Hepatocyte (in vitro differentiated cells): ENCODE data around the gene POLR1E. TPM values are rescaled to one million over a fixed set of nuclear protein-coding genes. Genes with fewer than 3 reads are reported as not detected.

Experiments
- DNase-seq: peaks from one replicate; pipeline ENCODE4 v3.0.0-alpha.2; 2016; ENCODE audit warnings: low spot score
- H2AFZ ChIP-seq: fragments of 200-600 bp; sonication (generic); 2 replicates; pipeline ENCODE4 v1.6.0; 2016; ENCODE audit warnings: antibody characterized with exemption, mild to moderate bottlenecking
- H3K27ac ChIP-seq: fragments of 200-600 bp; sonication (generic); 2 replicates; pipeline ENCODE4 v1.5.1; 2016; ENCODE audit warnings: mild to moderate bottlenecking
- H3K27me3 ChIP-seq: fragments of 200-600 bp; sonication (generic); 2 replicates; pipeline ENCODE4 v1.6.1; 2016
- H3K36me3 ChIP-seq: fragments of 200-600 bp; sonication (generic); replicated peaks from 2 replicates; pipeline ENCODE4 v1.5.1; 2016; ENCODE audit warnings: low read depth; ENCODE audit not compliant: insufficient read depth
- H3K4me1 ChIP-seq: fragments of 200-600 bp; sonication (generic); 2 replicates; pipeline ENCODE4 v1.5.1; 2016; ENCODE audit warnings: mild to moderate bottlenecking, moderate library complexity; ENCODE audit not compliant: insufficient read depth
- H3K4me2 ChIP-seq: fragments of 200-600 bp; sonication (generic); 2 replicates; pipeline ENCODE4 v1.6.0; 2016
- H3K4me3 ChIP-seq: fragments of 200-600 bp; sonication (generic); 2 replicates; pipeline ENCODE4 v1.5.1; 2016; ENCODE audit warnings: mild to moderate bottlenecking
- H3K79me2 ChIP-seq: fragments of 200-600 bp; sonication (generic); 2 replicates; pipeline ENCODE4 v1.6.0; 2017; ENCODE audit warnings: mild to moderate bottlenecking
- H3K9me2 ChIP-seq: fragments of 200-600 bp; sonication (generic); replicated peaks from 2 replicates; pipeline ENCODE4 v1.6.0; 2017; ENCODE audit warnings: mild to moderate bottlenecking; ENCODE audit not compliant: insufficient read depth
- H3K9me3 ChIP-seq: fragments of 200-600 bp; sonication (generic); 2 replicates; pipeline ENCODE4 v1.5.1; 2016; ENCODE audit warnings: low read depth, mild to moderate bottlenecking
- H4K20me1 ChIP-seq: fragments of 200-600 bp; sonication (generic); 2 replicates; pipeline ENCODE4 v1.6.0; 2016; ENCODE audit warnings: mild to moderate bottlenecking; ENCODE audit not compliant: insufficient read depth, poor library complexity, severe bottlenecking
- EZH2 ChIP-seq: fragments of 200-600 bp; sonication (generic); IDR thresholded peaks from 2 replicates; pipeline ENCODE4 v1.6.1; 2016; ENCODE audit warnings: antibody characterized with exemption, mild to moderate bottlenecking, borderline replicate concordance
- EZH2phosphoT487 ChIP-seq: fragments of 200-600 bp; sonication (generic); IDR thresholded peaks from one replicate; pipeline ENCODE4 v1.6.1; 2018; ENCODE audit warnings: antibody characterized with exemption, mild to moderate bottlenecking, low read depth, moderate library complexity; ENCODE audit not compliant: unreplicated experiment, severe bottlenecking
- WGBS: methylation state at CpG from one replicate; pipeline ENCODE4 v1.1.6; 2016; ENCODE audit warnings: low lambda C conversion rate; ENCODE audit errors: missing lambda C conversion rate; 5-methylcytosine and 5-hydroxymethylcytosine counted together
- polyA plus RNA-seq: library from polyadenylated mRNA; unstranded; fragments of >200 nt; fragmentation: Nextera tagmentation; extraction: Ambion mirVana; gene quantifications from 2 replicates; pipeline ENCODE4 v1.2.1, GENCODE V29; 2016
- total RNA-seq: library from RNA; depleted of rRNA; stranded (reverse); fragments of >200 nt; gene quantifications from 2 replicates; pipeline ENCODE4 v1.2.3, GENCODE V29; 2014
- TF ChIP-seq, protein P1 (sequence below): fragments of 200-600 bp; sonication (generic); IDR thresholded peaks from 2 replicates; pipeline ENCODE4 v1.5.1; 2016; ENCODE audit warnings: antibody characterized with exemption, mild to moderate bottlenecking; ENCODE audit not compliant: poor library complexity

POLR1E gene
- total and polyA plus RNA-seq, 2 experiments from 2014 or later = 8.4 to 13.3 TPM

DNA sequence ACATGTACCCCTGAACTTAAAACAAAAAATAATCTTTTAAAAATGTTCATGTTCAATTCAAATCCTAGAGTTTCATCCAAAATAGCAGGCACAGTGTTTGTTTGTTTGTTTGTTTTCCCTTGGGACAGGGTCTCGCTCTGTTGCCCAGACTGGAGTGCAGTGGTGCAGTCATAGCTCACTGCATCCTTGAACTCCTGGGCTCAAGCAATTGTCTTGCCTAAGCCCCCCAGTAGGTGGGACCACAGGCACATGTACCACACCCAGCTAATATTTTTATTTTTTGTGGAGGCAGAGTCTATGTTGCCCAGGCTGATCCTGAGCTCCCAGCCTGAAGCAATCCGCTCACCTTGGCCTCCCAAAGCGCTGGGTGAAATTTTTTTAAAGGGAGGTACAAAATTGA, 5.0 kb upstream of the POLR1E start:
- Histone ChIP-seq H3K27ac (no peak overlapping the region), H4K20me1 (no peaks in the 10 kb centered on the region), H2AFZ (no peak overlapping the region), H3K79me2 (no peaks in the 10 kb centered on the region), H3K4me3 (no peak overlapping the region), H3K9me3 (no peaks in the 10 kb centered on the region), H3K27me3 (no peaks in the 10 kb centered on the region), H3K4me2 (no peak overlapping the region), H3K36me3 (no peaks in the 10 kb centered on the region), H3K9me2 (no peaks in the 10 kb centered on the region), H3K4me1 (no peaks in the 10 kb centered on the region)
- no peak for DNase-seq
- WGBS = 90% methylated on average over 3 of the region's 3 CpGs
- TF ChIP-seq EZH2 (no peak), EZH2phosphoT487 (no peak)
- TF ChIP-seq, protein P1, sequence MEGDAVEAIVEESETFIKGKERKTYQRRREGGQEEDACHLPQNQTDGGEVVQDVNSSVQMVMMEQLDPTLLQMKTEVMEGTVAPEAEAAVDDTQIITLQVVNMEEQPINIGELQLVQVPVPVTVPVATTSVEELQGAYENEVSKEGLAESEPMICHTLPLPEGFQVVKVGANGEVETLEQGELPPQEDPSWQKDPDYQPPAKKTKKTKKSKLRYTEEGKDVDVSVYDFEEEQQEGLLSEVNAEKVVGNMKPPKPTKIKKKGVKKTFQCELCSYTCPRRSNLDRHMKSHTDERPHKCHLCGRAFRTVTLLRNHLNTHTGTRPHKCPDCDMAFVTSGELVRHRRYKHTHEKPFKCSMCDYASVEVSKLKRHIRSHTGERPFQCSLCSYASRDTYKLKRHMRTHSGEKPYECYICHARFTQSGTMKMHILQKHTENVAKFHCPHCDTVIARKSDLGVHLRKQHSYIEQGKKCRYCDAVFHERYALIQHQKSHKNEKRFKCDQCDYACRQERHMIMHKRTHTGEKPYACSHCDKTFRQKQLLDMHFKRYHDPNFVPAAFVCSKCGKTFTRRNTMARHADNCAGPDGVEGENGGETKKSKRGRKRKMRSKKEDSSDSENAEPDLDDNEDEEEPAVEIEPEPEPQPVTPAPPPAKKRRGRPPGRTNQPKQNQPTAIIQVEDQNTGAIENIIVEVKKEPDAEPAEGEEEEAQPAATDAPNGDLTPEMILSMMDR = no peak

DNA sequence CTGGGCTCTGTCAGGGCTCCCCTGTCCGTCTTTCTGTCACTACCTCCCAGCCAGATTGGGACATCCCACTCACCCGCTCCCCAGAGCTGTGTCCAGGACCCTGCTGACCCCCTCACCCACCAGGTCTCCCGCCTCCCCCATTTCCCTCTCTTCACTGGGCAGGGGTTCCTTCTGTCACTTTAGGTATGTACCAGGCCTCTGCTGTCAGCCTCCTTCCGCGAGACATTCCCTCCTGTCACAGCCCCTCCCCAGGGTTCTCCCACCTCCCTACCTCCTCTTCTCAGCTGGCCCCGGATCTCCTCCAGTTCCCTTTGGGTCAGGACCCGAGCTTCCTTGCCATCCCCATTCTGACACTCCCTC, 488 bp downstream of the POLR1E start:
- WGBS = 6% methylated on average over 7 of the region's 7 CpGs
- H3K36me3 ChIP-seq = no peaks in the 10 kb centered on the region
- H3K4me2 ChIP-seq = peak overlapping the region; percentile 97
- no peaks in the 10 kb centered on the region for H3K27me3 ChIP-seq
- H3K9me2 ChIP-seq = no peaks in the 10 kb centered on the region
- peaks cover 6% of the 10 kb centered on the region for H3K4me1 ChIP-seq
- H4K20me1 ChIP-seq = no peaks in the 10 kb centered on the region
- no peaks in the 10 kb centered on the region for H3K9me3 ChIP-seq
- peak overlapping the region; percentile 69 for H2AFZ ChIP-seq
- TF ChIP-seq, protein P1 = no peak
- TF ChIP-seq EZH2phosphoT487 = no peak
- H3K4me3 ChIP-seq = peak overlapping the region; percentile 56
- H3K79me2 ChIP-seq = peaks cover 9% of the 10 kb centered on the region
- no peak for DNase-seq
- H3K27ac ChIP-seq = peak overlapping the region; percentile 58

DNA sequence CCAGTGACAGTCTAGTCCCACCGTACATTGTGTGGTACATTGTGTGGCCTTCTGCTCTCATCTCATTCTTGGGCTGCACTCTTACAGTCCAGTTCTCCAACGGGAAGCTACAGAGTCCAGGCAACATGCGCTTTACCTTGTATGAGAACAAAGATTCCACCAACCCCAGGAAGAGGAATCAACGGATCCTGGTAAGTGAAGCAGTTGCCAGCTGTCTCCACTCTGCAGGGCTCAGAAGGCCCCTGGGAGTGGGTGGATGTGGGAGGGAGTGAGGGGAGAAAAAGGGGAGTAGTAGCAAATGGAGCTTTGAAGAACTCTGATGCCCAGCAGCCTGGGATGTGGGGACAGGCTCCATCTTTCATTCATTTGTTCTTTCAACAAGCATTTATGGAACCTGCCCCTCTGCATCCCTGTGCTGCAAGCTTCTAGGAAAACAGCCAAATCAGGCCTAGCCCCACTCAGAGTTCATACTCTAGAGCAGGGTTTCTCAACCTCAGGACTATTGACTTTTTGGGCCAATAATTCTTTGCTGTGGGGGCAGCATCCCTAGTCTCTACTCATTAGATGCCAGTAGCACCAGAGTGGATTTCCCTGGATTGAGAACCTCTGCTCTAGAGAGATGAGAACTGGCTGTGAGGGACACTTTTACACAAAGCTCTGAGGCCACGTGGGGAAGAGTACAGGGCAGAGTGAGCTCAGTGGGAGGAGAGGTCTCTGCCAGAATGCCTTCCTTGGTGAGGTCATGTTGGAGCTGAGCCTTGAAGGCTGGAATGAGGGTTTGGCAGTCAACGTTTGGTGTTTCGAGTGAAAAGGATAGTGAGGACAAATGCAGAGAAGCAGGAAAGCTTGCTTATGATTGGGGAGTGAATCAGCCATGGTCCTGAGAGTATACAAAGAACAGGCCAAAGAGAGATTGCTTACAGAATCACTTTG, 1.1 kb downstream of the POLR1E start:
- Histone ChIP-seq H3K9me2 (no peaks in the 10 kb centered on the region), H3K4me1 (peaks cover 6% of the 10 kb centered on the region), H4K20me1 (no peaks in the 10 kb centered on the region), H3K79me2 (peaks cover 9% of the 10 kb centered on the region), H3K4me3 (peak overlapping the region; percentile 56), H3K27ac (peak overlapping the region; percentile 58), H3K9me3 (no peaks in the 10 kb centered on the region), H2AFZ (peak overlapping the region; percentile 69), H3K36me3 (no peaks in the 10 kb centered on the region), H3K4me2 (peak overlapping the region; percentile 97), H3K27me3 (no peaks in the 10 kb centered on the region)
- DNase-seq = peak; percentile 65
- TF ChIP-seq, protein P1 = no peak
- no peak for TF ChIP-seq EZH2
- no peak for TF ChIP-seq EZH2phosphoT487
- 32% methylated on average over 7 of the region's 7 CpGs for WGBS
